Activated naive CD4-positive, alpha-beta T cell treated with Interleukin-2 at 50 U/mL for 16 hours (primary cell): ENCODE results near the gene CHST6.
"Not testable (repeated sequence)": the region's sequence is repeated elsewhere in the genome, so short reads cannot be mapped to it uniquely, and the experiment has no call there.

Experiments
- DNase-seq: peaks from one replicate; pipeline ENCODE4 v3.0.0-alpha.2; 2020

The CHST6 gene

GRCh38 chr16:75502916-75503605, 7.8 kb upstream of the CHST6 start:
- no peak for DNase-seq

- DNase-seq, result not testable (repeated sequence)
These were observed 6.6 kb upstream of the CHST6 start for GRCh38 chr16:75501820-75502219.

GRCh38 chr16:75501359-75501758, 6.1 kb upstream of the CHST6 start:
- DNase-seq, result no peak

- not testable (repeated sequence) for DNase-seq
These were observed 3.5 kb upstream of the CHST6 start for GRCh38 chr16:75498605-75499322.

- DNase-seq, result no peak
These were observed 2.3 kb upstream of the CHST6 start for GRCh38 chr16:75497558-75497957.

- DNase-seq, result no peak
These were observed 573 bp downstream of the CHST6 start for GRCh38 chr16:75494661-75495075.

- DNase-seq, result no peak
These were observed 1.1 kb downstream of the CHST6 start for GRCh38 chr16:75494184-75494583.

GRCh38 chr16:75491876-75492275, 3.4 kb downstream of the CHST6 start:
- DNase-seq, result no peak

GRCh38 chr16:75488322-75488721, 6.9 kb downstream of the CHST6 start:
- no peak for DNase-seq

- DNase-seq, result no peak
These were observed 8.4 kb downstream of the CHST6 start for GRCh38 chr16:75486676-75487313.

GRCh38 chr16:75486014-75486675, 9.1 kb downstream of the CHST6 start:
- DNase-seq, result no peak

- DNase-seq, result no peak
These were observed 9.8 kb downstream of the CHST6 start for GRCh38 chr16:75485230-75486013.

GRCh38 chr16:75483222-75483621, 12.0 kb downstream of the CHST6 start:
- DNase-seq, result no peak

GRCh38 chr16:75482434-75483205, 12.6 kb downstream of the CHST6 start:
- no peak for DNase-seq

GRCh38 chr16:75481475-75481874, 13.8 kb downstream of the CHST6 start:
- DNase-seq, result no peak

GRCh38 chr16:75479421-75479990, 15.7 kb downstream of the CHST6 start:
- no peak for DNase-seq

GRCh38 chr16:75478480-75479345, 16.5 kb downstream of the CHST6 start:
- no peak for DNase-seq

GRCh38 chr16:75477680-75478473, 17.4 kb downstream of the CHST6 start:
- no peak for DNase-seq

- no peak for DNase-seq
These were observed 18.4 kb downstream of the CHST6 start for GRCh38 chr16:75476817-75477216.

GRCh38 chr16:75475420-75475847, 19.8 kb downstream of the CHST6 start:
- DNase-seq, result no peak
